SK-N-DZ (cell line): ENCODE data around the gene LDAH. TPM values are rescaled to one million over a fixed set of nuclear protein-coding genes. Genes with fewer than 3 reads are reported as not detected.
A peak's percentile ranks its signal among the peaks of the same experiment; 100 is the strongest.
"Not testable (repeated sequence)": the region's sequence is repeated elsewhere in the genome, so short reads cannot be mapped to it uniquely, and the experiment has no call there.

ENCODE experiments used
- DNase-seq: peaks from one replicate; pipeline ENCODE4 v3.0.0-alpha.2; 2015; ENCODE audit warnings: low spot score
- polyA plus RNA-seq, 2 experiments: library from polyadenylated mRNA; depleted of rRNA; stranded (reverse); fragments of >200 nt; gene quantifications; 2 replicates each; pipeline ENCODE4 v1.2.3, GENCODE V29; 2014

The LDAH gene
- 52.9 and 61.8 TPM in 2 replicates for polyA plus RNA-seq (2014; cell fraction: cytosol; rRNA removed)
- polyA plus RNA-seq (2014; cell fraction: nucleus; rRNA removed) = 39.8 and 40.8 TPM in 2 replicates

DNA sequence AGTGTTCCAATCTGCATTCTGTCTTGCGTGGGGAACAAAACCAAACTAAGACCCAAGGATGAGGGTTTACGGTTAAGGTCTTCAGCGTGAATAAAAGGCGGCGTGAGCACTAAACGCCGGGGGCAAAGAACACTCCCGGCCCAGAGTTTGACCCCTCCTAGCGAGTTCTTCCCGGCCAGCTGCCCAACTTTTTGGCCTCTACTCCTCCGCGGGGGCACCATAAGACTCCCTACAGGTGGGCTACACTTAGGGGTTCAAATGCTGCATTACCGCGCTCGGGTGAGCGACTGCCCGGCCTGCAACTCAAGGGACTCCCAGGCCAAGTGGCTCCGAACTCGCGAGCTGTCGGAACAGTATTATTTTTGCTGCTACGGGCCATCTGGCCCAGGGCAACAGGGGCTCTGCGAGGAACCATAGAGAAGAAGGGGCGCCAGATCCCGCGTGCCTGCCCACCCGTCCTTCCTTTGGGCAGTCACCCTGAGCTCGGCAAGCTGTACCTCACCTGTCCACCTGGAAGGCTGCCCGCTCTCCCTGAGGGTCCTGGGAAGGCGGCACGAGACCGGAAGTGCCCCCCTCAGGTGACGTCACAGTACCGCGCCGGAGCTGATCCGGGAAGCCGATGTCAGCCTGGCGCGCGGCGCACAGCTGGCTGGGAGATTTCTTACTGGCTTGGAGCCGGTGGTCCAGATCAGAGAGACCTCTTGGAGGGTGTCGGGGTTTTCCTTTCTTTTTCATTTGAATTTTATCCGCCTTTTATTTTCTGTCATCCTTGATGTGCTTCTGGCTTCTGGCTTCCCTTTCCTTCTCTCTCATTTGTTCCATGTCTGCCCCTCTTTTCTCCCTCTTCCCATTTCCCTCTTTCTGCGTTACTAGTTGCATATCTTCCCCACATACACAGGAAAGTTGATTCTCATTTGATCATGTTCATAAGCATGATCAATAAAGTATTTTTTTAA, at the start of gene LDAH:
LDAH (minus strand) TSS at position 567 of the 956 bp plus-strand sequence. CDS start 21,638 bp downstream, outside the sequence.
- DNase-seq = peak; percentile 87

DNA sequence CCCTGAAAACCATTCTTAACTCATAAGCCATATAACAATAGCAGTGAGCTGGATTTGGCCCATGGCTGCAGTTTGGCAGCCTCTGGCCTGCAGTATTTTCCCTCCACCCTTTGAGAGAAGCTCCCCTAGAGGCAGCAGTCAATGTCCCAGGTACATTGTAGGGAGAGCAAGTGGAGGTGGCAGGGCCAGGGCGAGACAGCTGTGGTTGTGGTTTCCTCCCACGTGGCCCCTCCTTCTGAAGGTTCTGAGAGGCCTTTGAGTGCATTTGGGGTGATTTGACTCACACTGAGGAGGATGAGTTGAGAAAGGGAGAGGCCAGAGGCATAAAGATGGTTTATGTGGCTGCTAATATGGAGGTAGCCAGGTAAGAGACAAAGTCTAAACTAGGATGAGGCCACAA, 45.5 kb upstream of the LDAH start:
- no peak for DNase-seq

DNA sequence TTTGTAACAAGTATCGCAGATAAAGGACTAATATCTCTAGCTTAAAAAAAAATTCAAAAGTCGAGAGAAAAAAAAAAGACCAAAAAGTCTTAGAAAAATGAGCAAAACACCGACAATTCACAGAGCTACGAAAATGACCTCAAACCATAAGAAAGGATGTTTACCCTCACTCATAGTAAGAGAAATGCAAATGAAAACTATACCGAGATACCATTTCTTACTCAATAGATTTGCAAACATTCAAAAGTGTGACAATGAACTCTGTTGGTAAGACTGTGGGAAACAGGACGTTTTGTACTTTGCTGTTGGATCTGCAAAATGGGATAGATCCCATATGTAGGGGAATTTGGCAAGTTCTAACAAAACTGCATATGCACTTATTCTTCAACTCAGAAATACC, 39.9 kb upstream of the LDAH start:
- no peak for DNase-seq

DNA sequence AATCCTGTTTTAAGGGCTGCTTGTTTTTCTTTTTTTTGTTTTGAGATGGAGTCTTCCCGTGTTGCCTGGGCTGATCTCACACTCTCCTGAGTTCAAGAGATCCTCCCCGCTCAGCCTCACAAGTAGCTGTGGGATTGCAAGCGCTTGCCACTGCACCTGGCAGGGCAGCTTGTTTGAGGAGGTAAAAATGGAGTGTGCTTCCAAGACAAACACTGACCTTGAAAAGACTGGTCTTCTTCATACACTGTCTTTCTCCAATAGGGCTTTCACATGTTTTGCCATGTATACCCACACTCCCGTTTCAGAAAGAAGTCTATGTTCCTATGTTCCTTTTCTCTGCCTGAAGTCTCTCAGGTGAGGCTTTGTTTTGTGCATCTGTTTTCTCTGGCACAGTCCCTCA, 32.6 kb upstream of the LDAH start:
- no peak for DNase-seq

DNA sequence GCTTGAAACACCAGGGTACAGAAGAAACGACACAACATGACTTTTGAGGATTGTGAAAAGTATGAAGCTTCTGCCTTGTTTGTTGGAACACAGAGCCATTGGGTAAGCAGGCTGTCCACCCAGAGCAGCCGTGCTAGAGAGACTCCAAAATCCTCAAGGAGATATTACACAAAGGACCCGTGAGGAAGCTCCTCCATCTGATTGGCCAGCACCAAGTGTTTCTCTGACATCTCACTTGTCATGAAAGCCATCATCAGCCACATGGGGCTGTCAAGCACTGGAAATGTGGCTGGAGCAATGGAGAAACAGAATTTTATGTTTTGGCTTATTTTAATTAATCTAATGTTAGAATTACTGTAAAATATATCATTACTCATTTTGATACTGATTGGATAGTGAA, 29.8 kb upstream of the LDAH start:
- no peak for DNase-seq

DNA sequence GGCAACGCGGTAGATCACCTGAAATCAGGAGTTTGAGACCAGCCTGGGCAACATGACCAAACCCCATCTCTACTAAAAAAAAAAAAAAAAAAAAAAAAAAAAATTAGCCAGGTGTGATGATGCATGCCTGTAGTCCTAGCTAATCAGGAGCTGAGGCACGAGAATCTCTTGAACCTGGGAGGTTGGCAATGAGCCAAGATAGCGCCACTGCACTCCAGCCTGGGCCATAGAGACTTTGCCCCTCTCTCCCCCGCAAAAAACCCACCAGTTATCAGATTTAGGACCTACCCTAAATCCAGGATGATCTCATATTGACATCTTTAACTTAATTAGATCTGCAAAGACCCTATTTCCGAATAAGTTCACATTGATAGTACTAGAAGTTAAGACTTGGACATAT, 29.2 kb upstream of the LDAH start:
- no peak for DNase-seq

DNA sequence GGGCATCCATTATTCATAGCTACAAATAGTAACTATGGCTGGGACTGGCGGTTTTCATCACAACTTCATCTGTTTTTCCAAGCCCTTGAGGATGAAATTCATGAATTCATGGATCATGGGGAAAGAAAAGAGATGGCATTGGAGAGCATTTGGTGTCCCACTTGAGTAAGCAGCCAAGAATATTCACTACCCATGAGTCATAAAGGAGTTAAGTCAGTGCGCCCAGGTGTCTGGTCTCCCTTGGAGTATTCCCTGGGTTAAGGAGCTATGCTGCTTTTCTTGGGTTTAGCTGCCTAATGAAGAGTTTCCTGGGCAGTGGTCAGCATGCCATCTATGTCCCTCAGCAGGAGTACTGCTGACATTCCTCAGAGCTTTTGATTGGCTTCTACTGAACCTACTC, 21.3 kb upstream of the LDAH start:
- no peak for DNase-seq

DNA sequence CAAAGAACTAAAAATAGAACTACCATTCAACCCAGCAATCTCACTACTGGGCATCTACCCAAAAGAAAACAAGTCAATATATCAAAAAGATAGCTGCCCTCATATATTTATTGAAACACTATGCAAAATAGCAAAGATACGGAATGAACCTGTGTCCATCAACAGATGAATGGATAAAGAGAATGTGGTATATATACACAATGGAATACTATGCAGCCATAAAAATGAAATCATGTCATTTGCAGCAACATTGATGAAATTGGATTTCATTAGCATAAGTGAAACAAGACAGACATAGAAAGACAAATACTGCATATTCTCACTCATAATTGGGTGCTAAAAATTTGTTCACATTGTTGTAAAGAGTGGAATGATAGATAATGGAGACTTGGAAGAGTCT, 16.2 kb upstream of the LDAH start:
- DNase-seq = no peak

DNA sequence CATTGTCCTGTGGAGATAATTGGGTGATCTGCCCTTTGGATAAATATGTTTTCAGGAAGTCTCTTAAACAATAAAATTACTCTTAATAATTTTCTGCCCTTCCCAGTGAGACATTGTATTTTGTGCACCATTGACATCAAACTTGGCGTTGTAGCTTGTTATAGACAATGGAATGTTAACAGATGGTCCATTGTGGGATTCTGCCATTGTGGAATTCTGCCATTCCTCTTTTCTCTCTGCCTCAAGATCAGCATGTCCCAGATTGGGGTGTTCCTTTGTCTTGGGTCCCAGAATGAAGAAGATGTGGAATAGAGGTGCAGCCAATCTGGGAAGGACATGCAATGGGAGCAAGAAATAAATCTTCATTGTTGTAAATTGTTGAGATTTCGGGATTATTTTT, 15.1 kb upstream of the LDAH start:
- no peak for DNase-seq

DNA sequence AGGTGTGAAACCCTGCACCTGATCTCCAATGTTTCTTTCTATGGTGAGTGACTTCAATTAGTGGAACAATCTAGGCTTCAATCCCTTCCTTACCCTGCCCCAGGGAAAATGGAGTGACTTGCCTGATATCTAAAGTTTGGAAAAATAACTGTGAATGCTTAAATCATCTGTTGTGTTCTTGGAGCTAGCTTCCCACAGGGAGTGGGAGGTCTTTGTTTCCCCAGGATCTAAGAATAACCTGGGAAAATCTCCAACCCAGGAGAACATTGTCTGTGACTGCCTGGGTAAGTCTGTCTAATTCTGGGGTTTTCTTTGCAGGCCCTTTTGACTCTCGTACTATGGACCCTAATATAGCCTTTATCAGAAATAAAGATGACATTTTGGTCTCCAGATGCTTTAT, 13.6 kb upstream of the LDAH start:
- no peak for DNase-seq

DNA sequence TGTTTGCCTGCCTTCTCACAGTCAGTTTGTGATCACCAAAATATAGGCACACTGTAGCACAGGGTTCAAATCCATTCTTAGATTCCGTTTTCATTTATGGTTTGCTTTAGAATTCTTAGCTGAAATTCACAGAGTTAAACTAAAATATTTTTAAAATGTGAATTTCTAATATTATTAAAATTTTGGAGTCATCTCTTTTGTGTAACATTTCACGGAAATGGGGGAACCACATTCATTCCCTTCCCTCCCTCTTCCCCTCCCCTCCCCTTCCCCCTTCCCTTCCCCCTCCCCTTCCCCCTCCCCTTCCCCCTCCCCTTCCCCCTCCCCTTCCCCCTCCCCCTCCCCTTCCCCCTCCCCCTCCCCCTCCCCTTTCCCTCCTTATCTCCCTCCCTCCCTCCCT, 11.4 kb upstream of the LDAH start:
- no peak for DNase-seq

DNA sequence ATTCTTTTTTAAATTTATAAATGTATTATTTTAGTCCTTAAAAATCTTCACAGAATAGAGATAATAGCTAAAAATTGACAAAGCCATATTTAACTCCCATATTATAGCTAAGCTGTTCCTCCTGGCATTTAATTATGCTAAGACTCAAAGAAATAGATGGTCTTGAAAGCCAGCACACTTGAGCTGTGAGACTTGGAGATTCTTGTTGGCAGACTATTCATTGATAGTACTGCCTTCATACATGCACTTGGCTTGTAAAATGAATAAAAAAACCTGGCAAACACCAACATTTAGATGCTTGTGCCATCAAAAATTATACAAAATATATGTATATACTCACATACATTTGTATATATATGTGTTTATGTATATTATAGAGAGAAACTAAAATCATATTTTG, 9.7 kb upstream of the LDAH start:
- no peak for DNase-seq

DNA sequence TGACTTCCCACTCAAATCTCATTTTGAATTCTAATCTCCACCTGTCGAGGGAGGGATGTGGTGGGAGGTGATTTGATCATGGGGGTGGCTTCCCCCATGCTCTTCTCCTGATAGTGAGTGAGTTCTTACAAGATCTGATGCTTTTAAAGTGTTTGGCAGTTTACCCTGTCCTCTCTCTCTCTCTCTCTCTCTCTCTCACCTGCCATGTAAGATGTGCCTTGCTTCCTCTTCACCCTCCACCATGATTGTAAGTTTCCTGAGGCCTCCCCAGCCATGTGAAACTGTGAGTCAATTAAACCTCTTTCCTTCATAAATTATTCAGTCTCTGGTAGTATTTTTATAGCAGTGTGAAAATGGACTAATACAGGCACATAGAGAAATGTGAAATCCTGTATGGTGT, 7.0 kb upstream of the LDAH start:
- no peak for DNase-seq

DNA sequence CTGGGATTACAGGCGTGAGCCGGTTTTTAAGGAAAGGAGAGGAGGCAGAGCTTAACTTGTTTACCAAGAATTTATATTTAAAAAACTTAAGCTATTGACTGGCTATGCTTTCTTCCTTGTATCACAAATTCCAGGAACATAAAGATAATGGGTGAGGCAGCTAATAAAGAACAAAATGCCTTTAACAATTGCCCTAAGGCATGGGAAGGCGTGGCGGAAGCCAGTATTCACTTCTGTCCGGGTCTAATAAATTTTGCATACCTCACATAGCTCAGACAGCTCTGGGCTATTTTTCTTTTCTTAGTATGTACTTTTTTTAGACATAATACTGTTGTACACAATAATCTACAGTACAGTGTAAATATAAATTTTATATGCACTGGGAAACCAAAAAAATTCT, 1.0 kb upstream of the LDAH start:
- no peak for DNase-seq

DNA sequence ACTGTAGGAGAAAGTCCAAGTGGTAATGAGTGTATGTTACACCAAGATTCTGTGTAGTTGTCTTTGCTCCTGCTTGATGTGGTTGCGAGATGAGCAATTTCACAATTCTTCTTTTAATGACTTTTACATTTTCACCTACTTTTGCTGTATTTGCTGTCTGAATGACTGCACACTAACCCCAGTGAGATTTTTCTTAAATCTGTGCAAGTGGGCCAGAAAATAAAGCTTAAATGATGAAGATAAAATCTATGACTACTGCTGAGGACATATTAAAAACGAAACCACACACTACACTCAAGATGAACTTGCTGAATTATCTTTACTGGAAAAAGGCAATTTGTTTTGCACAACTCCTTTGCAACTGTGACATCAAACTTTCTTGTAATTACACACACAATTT, 4.1 kb downstream of the LDAH start:
- DNase-seq = no peak

DNA sequence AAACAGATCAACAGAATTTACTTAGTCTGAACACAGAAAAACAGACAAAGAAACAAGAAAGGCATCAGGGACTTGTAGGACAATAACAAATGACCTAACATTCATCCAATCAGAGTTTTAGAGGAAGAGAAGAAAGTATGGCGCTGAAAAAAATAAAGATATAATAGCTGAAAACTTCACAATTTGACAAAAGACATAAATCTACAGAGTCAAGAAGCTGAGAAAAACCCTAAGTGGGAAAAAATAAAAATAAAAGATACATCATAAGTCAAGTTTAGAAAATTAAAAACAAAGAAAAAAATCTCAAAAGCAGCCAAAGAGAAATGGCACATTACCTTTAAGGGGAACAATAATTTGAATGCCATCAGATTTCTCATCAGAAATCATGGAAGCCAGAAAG, 7.7 kb downstream of the LDAH start:
- DNase-seq = no peak

DNA sequence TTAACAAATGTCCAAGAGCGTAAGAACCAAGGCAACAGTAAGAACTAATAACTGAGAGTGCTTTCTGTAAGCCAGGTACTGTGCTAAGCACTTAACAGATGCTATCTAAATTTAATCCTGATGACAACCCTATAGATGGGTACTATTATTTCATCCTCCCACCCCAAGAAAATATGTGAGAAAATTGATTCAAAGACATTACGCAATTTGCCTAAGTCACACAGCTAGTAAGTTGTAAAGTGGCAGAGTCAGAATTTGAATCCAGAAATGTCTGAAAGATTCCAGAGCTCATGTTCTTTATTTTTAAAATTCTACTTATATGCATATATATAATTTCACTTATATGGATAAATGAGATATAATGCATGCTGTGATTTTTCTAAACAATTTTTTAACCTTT, 10.1 kb downstream of the LDAH start:
- no peak for DNase-seq

DNA sequence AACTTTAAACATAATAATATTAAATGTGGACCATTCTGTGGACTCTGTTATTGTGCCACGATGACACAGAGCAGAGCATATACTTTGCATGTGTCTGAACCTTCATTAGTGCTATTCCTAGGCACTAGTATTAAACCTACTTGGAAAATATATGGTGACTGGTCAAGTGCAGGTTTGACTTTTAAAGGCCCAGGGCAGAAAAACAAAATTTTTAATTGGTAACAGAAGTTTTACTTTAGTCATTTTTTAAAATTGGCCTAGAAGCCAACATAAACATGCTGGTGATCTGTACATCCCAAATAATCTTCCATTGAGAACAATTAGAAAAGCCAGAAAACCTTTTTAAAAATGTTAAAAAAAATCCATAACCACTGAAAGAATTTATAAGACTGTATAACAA, 16.6 kb downstream of the LDAH start:
- DNase-seq = no peak

DNA sequence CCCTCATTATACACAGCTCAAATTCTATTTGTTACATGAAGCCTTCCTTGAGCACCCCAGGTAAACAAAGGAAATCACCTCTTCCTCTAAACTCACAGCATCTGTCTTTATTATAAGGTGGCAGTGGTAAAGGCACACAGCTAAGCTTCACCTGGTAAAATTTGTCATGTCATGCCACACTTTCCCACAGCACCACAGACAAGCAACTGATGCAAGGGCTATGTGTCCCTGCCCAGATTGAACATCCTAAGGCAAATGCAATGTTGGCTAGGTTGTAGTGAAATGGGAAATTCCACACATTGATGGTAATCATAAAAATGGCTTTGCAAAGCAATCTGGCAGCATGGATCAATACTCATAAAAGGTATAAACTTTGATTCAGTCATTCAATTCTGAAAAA, 18.9 kb downstream of the LDAH start:
- no peak for DNase-seq

DNA sequence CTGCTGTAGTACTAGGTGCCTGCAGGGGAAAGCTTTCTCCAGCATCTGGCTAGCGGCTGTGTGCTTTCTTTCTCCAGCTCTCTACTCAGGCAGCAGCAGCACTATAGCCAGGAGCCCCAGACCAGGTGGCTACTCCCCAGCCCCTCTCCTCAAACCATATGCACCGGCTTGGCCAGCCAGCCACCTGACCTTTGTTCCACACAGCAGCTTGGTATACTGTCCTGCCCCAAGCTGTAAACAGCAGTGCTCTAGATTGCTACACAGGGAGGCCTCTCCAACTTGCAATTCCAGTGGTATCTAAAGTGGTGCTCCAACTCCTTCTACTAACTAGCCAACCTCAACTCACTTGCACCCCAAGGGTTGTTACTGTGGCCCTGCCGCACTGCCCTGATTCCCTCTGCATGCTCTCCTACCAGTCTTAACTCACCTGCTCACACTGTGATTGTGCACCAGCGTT, 19.6 kb downstream of the LDAH start:
- DNase-seq = no peak

DNA sequence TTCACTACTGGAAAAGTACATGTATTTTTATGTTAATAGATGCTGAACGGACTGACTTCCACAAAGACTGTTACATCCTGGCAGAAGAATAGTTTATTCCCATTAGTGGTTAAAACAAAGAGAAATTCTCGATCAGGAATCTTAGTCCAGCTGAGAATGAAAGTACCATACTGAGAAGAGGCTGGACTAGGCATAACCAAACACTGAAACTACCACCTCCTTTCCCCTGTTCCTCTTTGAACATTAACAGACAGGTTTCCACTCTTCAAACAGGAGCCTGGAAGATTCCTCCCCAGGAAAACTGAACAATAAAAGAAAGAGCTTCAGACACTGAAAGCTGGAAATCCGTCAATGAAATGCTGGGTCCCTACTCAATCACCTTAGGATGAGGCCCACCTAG, 25.8 kb downstream of the LDAH start:
- no peak for DNase-seq

DNA sequence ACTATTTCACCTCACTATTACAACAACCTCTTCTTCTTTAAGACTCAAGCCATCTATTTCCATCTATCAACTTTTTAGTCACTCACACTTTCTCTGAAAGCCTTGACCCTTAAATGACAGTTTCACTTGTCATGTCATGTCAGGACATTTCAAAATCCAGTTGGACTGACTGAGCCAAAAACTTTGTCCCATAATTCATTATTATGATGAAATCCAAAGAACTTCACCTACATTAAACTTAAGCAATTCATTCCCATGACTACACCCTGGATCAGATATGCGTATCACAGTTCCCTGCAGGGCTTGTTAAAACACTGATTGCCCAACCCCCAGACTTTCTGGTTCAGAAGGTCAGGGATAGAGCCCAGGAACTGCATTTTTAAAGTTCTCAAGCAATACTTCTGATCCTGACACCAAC, 26.5 kb downstream of the LDAH start:
- DNase-seq = no peak

DNA sequence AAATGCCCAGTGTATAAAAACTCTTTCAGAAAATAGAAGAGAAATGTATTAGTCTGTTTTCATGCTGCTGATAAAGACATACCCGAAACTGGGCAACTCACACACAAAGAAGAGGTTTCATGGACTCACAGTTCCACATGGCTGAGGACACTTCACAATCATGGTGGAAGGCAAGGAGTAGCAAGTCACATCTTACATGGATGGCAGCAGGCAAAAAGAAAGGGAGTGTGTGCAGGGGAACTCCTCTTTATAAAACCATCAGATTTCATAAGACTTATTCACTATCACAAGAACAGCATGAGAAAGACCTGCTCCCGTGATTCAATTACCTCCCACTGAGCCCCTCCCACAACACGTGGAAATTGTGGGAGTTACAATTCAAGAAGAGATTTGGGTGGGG, 29.0 kb downstream of the LDAH start:
- not testable (repeated sequence) for DNase-seq
